DMS 273 (cell line): ENCODE data around the gene RAD51D.
A peak's percentile ranks its signal among the peaks of the same experiment; 100 is the strongest.
"Not testable (repeated sequence)": the region's sequence is repeated elsewhere in the genome, so short reads cannot be mapped to it uniquely, and the experiment has no call there.

Experiments used
- DNase-seq: peaks from one replicate; lab custom pipeline; 2025; ENCODE audit not compliant: unreplicated experiment; lab: John Stamatoyannopoulos, UW

Gene RAD51D

DNA sequence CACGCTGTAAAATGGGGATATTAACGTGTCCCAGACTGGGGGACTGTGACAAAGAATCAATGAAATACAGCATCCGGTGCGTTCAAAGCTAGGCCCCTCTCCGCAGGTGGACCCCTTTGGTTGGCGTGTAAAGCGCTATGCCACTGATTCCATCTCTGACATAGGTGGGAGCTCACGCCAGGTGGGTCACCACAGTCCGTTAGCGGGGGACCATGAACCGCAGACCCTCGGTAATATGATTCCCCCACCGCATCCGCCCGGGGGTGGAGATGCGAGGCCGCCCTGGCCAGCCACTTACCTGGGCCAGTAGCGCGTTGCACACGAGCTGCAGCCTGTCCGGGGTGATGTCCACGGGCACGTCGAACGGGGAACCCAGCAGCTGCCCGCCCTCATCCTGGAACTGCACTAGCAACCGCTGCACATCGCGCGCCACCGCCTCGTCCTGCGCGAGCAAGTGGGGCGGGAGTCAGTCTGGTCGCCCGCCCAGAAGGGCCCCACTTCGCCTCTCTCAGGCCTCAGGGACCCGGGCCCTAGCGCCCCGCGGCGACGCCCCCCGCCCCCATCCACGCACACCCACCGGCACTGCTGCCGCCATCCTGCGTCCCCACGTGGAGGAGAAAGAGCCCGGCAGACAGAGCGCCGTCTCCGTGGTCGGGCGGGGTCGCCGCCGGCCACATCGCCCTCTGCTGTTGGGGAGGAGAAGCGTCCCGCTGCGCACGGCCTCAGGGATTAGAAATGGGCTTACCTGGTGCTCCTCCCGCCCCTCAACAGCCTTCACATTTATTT, 22.2 kb upstream of the RAD51D start, which contains the start of gene NLE1:
Gene NLE1 (minus strand): TSS at position 623 of the 786 bp plus-strand sequence. CDS start 28 bp downstream, at position 595.
- peak; percentile 93 for DNase-seq

DNA sequence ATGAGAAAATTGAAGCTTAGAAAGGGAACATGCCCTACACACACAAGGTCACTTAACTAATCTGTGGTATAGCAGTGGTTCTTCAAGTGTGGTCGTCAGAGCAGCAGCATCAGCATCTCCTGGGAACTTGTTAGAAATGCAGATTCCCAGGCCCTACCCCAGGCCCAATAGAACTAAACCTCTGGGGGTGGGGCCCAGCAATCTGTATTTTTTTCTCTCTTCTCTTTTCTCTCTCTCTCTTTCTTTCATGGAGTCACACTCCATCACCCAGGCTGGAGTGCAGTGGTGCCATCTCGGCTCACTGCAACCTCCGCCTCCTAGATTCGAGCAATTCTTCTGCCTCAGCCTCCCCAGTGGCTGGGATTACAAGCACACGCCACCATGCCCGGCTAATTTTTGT, 18.6 kb upstream of the RAD51D start:
- no peak for DNase-seq

DNA sequence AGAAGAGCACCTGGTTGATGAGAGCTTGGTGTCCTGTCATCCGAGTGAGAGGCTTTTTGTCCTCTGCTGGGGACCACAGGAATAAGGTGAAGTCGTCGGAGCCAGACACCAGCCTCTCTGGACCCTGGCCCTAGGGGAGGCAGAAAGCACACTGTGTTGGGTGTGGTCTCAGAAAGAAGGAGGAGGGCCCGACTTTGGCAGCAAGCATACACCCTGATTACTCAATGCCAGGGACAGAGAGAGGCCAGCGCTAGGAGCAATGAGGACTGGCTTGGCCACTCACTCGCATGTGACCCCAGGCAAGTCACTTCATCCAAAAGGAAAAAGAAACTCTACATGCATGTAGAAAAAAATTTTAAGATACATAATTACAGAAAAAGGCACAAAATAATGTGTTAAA, 15.7 kb upstream of the RAD51D start:
- DNase-seq = no peak

DNA sequence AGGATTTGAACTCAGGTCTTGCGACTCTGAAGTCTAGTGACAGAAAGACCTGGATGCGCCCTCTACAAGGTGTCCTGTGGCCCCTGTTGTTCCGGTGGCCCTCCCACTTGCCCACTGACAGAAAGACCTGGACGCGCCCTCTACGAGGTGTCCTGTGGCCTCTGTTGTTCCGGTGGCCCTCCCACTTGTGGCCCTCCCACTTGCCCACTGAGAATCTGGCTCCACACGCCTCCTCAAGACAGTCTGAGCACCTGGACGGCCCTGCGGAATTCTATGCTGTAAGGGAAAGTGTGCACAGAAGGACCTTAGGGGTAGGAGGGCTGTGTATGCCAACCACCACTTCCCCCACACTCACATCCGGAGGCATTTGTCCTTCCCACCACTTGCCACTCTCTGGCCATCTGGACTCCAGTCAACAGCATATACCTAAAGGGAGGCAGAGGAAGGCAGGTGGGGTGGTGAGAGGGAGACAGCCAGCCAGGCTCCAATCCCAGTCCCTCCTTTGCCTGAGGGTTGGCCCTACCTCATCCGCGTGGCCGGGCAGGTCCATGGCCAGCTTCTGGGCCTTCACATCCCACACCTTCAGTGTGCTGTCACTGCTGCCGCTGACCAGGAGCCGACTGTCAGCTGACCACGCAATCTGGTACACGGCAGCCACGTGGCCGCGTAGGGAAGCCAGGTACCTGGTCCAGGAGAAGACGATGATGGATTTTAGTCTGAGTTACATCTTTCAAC, 13.3 kb upstream of the RAD51D start:
- DNase-seq = no peak

DNA sequence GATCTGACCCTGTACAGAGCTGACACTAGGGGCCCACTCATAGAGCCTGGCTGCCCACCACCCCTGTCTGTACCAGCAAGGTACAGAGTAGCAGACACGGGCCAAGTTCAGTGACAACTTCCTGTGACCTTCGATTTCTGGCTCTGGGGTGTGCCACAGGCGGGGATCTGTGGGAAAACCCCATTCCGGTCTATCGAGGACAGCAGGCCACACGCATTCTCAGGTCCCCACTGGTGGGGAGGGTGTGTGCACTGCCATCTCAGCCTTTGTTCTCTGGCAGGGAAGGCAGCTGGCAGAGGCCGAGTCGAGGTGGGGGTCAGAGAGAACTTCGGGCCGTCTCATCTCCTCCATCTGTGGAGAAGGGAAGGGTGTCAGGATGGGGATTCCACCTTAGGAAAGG, 12.4 kb upstream of the RAD51D start:
- no peak for DNase-seq

DNA sequence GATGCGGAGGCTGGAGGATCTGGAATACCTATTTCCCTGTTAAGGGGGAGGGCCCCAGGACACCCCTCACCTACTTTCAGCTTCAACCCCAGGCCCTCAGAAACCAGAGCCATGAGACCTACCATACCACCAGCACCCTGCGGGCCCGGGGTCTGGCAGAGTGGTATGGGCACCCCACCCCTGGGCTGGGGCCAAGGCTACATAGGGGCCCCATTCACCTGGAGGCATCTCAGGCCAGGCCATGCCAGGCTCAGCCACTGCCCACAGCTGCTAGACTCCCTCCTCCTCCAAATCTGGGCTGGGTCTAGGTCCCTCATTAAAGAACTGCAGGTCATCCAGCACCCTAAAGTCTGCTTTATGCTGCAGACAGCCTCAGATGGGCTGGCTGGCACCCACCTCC, 10.7 kb upstream of the RAD51D start:
- no peak for DNase-seq

DNA sequence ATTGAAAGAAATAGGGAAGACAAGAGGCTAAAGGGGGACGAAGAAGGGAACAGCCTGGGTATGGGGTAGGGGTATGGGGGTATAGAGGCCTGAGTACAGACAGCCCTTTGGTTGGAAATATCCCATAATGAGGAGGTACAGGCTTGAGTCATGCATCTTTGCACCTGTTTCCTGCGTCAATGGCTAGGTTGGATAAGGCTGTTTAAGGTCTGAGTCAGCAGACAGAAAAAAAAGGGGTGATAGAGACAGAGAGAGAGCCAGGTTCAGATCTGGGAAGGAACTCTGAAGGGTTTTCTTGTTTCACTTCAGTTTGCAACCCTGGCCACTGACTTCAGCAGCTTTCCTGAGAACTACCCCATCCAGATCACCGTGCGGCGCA, 10.3 kb upstream of the RAD51D start:
- DNase-seq = no peak

DNA sequence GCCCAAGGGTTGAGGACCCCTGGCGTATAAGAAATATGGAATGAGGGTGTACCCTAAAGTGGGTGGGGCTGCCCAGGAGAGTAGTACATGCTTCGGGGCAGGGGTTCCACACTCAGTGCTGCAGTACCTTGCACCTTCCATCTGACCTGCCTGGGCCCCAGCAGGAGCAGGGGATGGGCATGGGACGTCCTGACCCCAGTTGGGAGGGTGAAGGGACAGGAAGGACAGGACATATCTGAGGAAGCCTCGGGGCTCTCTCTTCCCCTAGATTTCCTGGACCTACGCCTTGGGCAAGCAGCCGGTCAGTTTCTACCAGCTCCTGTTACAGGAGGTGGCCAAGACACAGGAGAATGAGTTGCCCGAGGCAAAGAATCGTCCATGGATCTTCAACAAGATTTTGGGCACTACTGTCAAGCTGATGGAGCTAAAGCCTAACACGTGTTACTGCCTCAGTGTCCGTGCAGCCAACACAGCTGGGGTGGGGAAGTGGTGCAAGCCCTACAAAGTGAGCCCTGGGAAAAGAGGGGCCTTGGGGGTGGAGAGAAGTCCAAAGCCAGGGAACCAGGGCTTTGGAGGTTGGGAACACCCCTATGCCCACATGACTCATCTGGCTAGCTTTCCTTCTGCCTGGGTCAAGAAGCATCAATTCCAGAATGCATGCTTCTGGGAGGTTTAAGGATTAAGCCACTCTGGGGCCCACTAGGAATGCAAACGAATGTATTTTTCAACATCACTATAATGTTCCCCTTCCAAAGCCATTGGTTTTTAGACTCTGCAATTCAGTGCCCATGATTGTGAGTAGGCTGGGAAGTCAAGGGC, 9.7 kb upstream of the RAD51D start:
- no peak for DNase-seq

DNA sequence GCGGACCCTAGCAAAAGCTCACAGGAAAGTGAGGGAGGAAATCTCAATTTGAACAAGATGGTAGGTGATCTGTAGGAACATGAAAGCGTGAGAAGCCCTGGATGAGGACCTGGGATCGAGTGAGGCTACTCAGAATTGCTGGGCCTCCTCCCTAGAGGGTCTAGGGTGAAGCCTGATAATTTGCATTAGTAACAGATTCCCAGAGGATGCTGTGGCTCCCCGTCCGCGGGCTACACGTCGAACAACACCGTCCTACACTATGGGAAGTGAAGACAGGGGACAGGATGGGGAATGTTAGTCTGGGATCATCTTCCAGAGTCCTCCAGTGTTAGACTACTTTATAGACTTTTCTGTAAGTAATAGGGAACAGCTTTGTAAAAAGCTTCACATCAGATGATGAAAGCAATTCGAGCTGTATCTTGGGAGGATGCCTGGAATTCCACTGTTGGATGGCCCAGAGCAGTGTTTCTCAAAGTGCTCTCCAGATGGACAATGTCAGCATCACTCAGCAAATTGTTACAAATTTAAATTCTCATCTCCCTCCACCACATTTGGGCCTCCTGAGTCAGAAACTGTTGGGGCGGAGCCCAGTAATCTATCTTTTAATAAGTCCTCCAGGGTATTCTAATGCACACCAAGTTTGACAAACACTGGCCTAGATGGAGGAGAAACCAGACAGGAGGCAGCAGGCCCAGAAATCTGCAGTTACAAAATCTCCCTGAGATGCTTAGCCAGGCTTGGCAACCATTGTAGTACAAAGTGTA, 8.3 kb upstream of the RAD51D start:
- DNase-seq = peak; percentile 18

DNA sequence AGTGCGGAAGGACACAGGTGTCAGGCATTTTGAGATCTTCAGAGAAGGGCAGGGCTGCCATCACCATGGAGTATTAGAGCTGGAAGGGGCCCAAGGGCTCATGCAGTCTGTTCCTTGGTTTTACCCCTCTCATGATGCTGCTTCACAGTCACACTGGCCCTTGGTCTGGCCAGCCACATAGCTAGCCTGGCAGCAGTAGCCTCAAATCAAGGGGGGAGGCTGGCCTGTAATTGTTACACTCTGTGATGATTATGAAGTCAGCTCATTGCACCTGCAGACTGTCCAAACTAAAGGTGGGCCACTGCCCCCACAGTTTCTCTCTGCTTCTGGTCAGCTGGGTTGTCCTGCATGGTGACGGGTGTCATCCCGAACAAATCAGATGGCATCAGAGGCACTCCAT, 1.7 kb upstream of the RAD51D start, which contains the start of gene FNDC8:
Gene FNDC8 (plus strand): TSS at position 301 of the 400 bp plus-strand sequence. CDS start 79 bp downstream, at position 380.
- no peak for DNase-seq

DNA sequence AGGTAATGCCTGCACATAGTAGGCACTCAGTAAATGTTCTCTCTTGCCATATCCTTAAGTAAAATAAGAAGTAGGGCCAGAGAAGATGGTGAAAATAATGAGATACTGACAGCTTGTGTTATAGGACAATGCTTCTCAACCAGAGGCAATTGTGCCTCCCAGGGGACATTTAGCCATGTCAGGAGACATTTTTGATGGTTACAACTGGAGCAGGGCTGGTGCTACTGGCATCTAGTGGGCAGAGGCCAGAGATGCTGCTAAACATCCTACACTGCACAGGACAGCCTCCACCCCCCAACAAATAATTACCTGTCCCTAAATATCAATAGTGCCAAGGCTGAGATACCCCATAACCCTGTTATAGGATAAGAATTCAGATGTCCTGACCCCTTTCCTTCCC, 1.7 kb downstream of the RAD51D start:
- peak; percentile 41 for DNase-seq

DNA sequence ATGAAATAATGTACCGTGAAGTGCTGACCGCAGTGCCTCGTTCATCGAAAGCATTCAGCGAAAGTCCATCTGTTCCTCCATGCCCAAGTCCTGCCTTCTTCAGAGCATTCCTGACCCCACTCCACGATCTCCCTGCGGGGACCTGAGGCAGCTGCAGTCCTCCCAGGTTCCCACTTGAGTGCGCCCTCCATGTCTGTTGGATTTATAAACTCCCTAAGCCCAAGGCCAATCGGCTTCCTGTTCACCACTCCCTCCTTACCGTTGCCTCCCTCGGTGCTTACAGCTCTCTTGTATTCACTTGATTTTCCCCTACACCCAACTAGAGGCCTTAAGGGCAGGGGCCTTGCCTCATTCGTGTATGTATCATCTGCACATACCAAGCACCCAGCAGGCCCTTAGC, 2.8 kb downstream of the RAD51D start:
- no peak for DNase-seq

DNA sequence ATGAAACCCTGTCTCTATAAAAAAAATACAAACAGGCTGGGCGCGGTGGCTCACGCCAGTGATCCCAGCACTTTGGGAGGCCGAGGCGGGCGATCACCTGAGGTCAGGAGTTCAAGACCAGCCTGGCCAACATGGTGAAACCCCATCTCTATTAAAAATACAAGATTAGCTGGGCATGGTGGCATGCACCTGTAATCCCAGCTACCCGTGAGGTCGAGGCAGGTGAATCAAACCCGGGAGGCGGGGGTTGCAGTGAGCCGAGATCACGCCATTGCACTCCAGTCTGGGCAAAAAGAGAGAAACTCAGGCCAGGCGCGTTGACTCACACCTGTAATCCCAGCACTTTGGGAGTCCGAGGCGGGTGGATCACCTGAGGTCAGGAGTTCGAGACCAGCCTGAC, 8.9 kb downstream of the RAD51D start:
- not testable (repeated sequence) for DNase-seq

DNA sequence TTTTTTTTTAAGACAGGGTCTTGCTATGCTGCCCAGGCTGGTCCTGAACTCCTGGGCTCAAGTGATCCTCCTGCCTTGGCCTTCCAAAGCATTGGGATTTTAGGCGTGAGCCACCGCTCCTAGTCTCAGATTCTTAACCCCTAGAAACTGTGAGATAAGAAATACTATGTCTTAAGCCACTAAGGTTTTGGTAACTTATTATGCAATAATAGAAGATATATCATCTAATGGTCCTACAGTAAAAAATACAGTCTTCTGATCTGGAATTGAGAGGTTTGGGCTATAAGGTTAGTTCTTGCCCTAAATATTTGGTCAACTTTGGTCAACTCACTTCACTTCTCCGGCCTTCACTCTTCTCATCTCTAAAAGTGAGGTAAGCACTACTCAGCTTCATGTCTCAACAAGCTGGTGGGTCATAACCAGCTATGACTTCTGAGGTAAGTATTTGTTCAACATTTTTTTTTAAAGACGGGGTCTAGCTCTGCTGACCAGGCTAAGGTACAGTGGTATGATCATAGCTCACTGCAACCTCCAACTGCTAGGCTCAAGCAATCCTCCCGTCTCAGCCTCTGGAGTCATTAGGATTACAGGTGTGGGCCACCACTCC, 14.7 kb downstream of the RAD51D start:
- DNase-seq = no peak

DNA sequence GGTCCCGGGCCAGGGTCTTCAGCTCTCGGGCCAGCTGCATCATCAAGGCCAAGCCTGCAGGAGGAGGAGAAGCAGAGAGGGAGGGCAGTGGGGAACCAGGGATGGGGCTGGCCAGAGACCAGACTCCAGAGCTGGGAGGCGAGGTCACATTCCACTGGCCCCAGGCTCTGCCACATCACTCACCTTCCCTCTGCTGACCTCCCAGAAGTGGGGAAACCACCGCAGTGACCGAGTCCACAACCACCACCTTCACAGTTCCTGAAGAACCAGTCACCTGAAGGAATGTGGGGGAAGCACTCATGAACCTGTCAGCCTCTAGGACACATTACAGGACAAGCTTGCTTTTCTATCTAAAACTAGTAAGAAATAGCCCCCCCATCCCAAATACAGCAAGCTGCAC, 16.4 kb downstream of the RAD51D start:
- DNase-seq = no peak

DNA sequence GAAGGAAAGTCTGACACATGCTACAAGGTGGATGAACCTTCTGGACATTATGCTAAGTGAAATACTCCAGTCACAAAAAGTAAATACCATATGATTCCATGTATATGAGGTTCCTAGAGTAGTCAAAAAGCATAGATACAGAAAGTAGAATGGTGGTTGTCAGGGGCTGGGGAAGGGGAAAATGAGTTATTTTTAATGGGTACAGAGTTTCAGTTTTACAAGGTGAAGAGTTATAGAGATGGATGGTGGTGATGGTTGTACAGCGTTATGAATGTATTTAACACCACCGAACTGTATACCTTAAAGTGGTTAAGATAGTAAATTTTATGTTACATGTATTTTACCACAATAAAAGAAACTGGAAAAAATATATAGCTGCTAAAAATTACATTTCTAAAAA, 17.9 kb downstream of the RAD51D start:
- no peak for DNase-seq

DNA sequence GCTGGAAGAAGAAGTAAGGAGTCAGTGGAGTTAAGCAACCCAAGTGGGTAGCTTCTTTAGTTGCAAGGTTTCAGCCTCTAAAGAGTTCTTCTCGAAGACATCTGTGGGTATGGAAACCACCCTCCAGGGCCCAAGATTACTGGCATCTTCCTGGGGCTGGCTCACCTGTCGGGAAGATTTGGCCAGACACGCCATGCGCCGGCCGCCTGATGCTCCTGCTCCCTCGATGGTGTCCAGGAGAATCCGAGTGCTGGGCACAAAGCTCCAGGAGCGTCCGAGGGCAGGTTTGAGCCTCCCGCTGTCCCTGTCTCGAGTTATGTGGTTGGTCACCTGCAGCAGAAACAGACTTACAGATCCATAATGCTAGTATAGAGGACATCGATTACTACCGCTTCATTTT, 18.6 kb downstream of the RAD51D start:
- DNase-seq = no peak

DNA sequence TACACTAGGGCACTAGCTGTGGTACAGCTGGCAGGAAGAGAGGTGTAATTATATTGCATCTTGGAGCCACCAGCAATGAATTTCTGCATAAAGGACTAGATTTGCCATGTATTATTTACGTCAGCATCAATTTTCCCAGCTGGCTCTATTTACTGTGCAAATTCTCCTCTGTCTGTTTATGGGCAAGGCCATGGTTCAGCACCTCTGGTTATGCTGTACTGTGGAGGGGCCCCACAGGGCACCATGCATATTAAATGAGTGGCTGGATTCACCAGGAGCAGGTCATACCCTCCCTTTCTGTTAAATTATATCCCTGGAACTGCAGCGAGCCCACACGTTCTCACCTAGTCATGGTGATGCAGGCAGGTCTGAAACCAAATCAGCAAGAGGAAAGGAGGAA, 19.8 kb downstream of the RAD51D start:
- DNase-seq = no peak

DNA sequence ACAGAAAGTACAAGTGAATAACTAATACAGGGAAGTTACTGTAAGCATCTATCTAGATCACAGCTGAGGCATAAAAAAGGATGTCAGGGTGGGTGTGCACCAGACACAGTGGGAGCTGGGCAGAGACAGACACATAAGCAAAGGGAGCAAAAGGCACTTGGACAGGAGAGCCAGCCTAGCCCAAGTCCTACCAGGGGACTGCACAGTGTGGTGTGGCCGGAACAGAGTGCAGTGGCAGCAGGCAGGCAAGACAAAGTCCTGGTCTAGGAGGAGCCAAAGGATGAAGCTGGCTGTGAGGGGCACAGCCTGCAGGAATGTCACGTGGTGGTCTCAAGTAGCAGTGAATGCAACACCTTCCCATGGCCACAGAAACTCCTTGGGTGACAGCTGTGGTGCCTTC, 21.9 kb downstream of the RAD51D start:
- no peak for DNase-seq

DNA sequence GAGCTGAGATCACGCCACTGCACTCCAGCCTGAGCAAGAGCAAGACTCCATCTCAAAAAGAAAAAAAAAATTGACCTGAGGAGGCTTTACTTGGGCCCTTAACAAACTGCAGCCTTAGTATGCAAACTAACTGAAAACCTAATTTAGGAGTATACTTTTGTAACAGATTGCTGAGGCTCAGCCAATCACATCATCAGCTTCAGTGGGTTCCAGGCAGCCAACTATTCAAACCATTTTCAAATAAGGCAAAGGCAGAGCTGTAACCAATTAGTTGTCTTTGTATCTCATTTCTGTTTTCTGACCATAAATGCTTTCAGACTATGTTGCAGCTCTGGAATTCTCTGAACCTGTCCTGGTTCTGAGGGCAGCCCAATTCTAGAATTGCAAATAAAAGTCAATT, 23.9 kb downstream of the RAD51D start:
- no peak for DNase-seq
